ENCODE measurements around the gene CLCN1.

DNA sequence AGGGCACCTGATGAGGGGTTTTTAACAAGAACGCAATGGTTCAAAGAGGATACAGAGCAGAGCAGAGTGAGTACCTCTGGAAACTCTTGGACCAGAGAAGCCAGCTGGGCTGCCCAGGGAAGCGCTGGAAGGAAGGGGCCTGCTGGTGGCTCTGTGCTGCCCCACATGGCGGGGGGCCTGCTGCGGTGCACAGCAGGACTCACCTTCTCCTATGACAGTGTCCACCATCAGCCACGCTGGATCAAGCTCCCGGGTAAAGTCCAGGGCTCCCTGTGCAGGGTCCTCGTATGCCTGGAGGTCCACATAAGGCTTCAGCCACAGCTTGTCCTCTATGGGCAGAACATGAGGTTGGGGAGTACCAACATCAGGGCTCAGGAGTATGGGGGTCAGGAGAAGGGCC, 80.3 kb downstream of the CLCN1 start:
- TF ChIP-seq, protein P1, sequence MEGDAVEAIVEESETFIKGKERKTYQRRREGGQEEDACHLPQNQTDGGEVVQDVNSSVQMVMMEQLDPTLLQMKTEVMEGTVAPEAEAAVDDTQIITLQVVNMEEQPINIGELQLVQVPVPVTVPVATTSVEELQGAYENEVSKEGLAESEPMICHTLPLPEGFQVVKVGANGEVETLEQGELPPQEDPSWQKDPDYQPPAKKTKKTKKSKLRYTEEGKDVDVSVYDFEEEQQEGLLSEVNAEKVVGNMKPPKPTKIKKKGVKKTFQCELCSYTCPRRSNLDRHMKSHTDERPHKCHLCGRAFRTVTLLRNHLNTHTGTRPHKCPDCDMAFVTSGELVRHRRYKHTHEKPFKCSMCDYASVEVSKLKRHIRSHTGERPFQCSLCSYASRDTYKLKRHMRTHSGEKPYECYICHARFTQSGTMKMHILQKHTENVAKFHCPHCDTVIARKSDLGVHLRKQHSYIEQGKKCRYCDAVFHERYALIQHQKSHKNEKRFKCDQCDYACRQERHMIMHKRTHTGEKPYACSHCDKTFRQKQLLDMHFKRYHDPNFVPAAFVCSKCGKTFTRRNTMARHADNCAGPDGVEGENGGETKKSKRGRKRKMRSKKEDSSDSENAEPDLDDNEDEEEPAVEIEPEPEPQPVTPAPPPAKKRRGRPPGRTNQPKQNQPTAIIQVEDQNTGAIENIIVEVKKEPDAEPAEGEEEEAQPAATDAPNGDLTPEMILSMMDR (IDR thresholded peaks at IDR 0.05; ENCODE audit: extremely low read depth in 1 of 2, insufficient read depth in 1 of 2, low read depth in 1 of 2, low read length in 2 of 2) = no peak
- no peak for TF ChIP-seq JUN (IDR thresholded peaks at IDR 0.05; ENCODE audit: borderline replicate concordance, insufficient read depth, insufficient read length, low read depth)
- TF ChIP-seq, protein P2, sequence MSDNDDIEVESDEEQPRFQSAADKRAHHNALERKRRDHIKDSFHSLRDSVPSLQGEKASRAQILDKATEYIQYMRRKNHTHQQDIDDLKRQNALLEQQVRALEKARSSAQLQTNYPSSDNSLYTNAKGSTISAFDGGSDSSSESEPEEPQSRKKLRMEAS (IDR thresholded peaks at IDR 0.05; ENCODE audit: insufficient read depth, insufficient read length) = no peak
